Epithelial cell of prostate (primary cell): ENCODE measurements around the gene ANKRD13A.
"Not testable (repeated sequence)": the region's sequence is repeated elsewhere in the genome, so short reads cannot be mapped to it uniquely, and the experiment has no call there.

Source experiments
- DNase-seq: peaks from one replicate; pipeline ENCODE4 v3.0.0-alpha.2; 2011; ENCODE audit warnings: low read depth, low spot score
- H3K27ac ChIP-seq: fragments of 450-650 bp; 2 replicates; pipeline ENCODE4 v1.5.1; 2017; ENCODE audit warnings: mild to moderate bottlenecking

The ANKRD13A gene

DNA sequence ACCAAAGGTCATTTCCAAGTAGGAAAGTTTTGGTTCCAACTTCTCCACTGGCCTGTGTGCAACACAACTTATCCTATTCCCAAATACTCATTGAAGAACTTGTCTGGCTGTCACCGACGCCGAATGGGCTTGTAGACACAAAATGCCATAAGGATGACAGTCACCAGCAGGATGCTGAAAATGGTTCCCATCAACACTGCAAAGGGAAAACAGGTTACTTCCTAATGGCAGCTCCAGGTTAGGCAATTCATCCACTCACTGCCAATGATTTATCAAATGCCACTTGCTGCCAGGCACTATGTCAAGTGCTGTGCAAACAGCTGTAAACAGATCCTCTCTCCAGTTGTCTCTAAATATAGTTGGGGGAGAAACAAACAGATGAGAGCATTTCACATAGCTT is 43.0 kb downstream of the ANKRD13A start:
- no peak for DNase-seq
- no peak overlapping the region for H3K27ac ChIP-seq

- no peak for DNase-seq
Observed at GRCh38 chr12:110046451-110047187, 47.4 kb downstream of the ANKRD13A start.

GRCh38 chr12:110047297-110047940 is 48.2 kb downstream of the ANKRD13A start:
- DNase-seq: no peak
- H3K27ac ChIP-seq: no peak overlapping the region

More at GRCh38 chr12:110046451-110047187, 47.4 kb downstream of the ANKRD13A start:
- H3K27ac ChIP-seq: no peak overlapping the region

- peak; percentile 74 for DNase-seq
- peak within 1 kb of the TSS; percentile 29 for H3K27ac ChIP-seq
Observed at GRCh38 chr12:110048242-110049027, 49.2 kb downstream of the ANKRD13A start, which contains the start of gene C12orf76. Gene C12orf76, minus strand, starts transcription at chr12:110048522. Its CDS starts 27 bp downstream, at chr12:110048495.

GRCh38 chr12:110049034-110049433 is 49.8 kb downstream of the ANKRD13A start:
- peak overlapping the region; percentile 29 for H3K27ac ChIP-seq
- not testable (repeated sequence) for DNase-seq

DNA sequence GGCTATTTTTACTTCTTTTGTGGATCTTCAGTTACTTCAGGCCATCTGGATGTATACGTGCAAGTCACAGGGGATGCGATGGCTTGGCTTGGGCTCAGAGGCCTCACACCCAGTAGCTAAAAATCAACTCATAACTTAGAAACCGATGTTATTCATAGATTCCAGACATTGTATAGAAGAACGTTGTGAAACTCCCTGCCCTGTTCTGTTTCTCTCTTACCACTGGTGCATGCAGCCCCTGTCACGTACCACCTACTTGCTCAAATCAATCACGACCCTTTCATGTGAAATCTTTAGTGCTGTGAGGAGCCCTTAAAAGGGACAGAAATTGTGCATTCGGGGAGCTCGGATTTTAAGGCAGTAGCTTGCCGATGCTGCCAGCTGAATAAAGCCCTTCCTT is 50.4 kb downstream of the ANKRD13A start:
- not testable (repeated sequence) for H3K27ac ChIP-seq, DNase-seq

- H3K27ac ChIP-seq: no peak overlapping the region
- DNase-seq: no peak
Observed at GRCh38 chr12:110050927-110051326, 51.7 kb downstream of the ANKRD13A start.

DNA sequence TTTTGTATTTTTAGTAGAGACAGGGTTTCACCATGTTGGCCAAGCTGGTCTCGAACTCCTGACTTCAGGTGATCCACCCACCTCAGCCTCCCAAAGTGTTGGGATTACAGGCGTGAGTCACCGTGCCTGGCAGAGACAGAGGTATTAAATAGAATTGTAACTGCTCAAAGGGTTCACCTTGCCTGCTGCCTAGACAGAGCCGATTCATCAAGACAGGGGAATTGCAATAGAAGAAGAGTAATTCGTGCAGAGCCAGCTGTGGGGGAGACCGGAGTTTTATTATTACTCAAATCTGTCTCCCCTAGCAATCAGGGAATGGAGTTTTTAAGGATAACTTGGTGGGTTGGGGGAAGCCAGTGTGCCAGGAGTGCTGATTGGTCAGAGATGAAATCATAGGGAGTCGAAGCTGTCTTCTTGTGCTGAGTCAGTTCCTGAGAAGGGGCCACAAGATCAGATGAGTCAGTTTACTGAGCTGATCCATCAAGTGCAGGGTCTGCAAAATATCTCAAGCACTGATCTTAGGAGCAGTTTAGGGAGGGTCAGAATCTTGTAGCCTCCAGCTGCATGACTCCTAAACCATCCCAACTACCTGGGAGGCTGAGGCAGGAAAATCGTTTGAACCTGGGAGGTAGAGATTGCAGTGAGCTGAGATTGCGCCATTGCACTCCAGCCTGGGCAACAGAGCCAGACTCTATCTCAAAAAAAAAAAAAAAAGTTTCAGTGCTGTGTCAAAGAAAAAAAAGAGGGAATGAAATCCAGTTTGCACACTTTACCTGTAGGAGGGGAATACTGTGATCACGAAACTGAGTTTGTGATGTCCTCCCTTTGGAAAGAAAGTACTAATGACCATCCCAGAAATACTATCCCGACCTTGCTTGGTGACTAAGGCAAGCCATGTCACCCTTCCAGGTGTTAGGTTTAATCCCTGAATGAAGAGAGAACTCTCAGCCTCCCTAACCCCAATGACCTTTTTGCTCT is 56.4 kb downstream of the ANKRD13A start:
- peak; percentile 69 for DNase-seq
- peak overlapping the region; percentile 62 for H3K27ac ChIP-seq

DNA sequence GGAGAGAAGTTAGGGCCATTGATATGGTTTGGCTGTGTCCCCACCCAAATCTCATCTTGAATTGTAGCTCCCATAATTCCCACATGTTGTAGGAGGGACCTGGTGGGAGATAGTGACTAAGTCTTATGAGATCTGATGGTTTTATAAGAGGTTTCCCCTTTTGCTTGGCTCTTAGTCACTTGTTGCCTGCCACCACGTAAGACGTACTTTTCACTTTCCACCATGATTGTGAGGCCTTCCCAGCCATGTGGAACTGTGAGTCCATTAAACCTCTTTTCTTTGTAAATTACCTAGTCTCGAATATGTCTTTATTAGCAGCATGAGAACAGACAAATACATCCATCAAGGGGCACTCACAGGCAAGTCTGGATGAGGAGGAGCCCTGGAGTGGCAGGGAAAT is 57.4 kb downstream of the ANKRD13A start:
- not testable (repeated sequence) for H3K27ac ChIP-seq, DNase-seq

GRCh38 chr12:110058875-110059615 is 59.8 kb downstream of the ANKRD13A start:
- H3K27ac ChIP-seq: no peak overlapping the region
- DNase-seq: no peak

- DNase-seq: no peak
- no peak overlapping the region for H3K27ac ChIP-seq
Observed at GRCh38 chr12:110059651-110060000, 60.4 kb downstream of the ANKRD13A start.

DNA sequence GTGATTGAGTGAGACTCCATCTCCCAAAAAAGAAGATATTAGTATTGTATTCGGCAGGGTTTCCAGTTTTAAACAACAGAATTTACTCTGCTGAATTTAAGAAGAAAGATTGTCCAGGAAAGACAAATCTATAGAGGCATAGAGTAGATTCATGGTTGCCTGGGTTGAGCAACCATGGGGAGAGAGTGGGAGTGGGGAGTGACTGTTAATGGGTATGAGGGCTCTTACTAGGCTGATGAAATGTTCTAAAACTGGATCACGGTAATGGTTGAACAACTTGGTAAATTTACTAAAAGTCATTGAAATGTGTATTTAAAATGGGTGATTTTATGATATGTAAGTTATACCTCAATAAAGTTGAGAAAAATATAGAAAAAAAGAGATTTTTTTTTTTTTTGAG is 63.0 kb downstream of the ANKRD13A start:
- H3K27ac ChIP-seq: no peak overlapping the region

GRCh38 chr12:110065540-110065939 is 66.3 kb downstream of the ANKRD13A start:
- DNase-seq: no peak
- no peak overlapping the region for H3K27ac ChIP-seq

More for the DNA sequence above, 63.0 kb downstream of the ANKRD13A start:
- DNase-seq: no peak

GRCh38 chr12:110067531-110067930 is 68.3 kb downstream of the ANKRD13A start:
- H3K27ac ChIP-seq: no peak overlapping the region
- no peak for DNase-seq

- not testable (repeated sequence) for H3K27ac ChIP-seq, DNase-seq
Observed at GRCh38 chr12:110068115-110068514, 68.9 kb downstream of the ANKRD13A start.

DNA sequence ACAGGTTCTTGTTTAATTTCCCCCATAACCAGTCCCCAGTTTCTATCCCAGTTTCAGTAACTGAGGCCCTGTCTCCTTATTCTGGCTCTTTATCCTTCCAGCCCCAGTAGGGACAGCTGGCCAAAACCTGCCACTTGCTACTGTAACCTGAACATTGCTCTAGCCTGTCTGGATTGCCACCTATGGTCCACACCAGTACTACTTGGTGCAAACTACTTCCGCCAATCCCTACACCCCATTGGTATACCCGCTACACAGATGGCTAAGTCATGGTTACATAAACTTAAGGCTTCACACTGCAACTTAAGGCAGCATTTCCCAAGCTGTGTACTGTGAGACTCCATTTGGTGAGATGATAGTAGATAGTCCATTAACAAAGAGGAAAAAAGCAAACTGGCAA is 69.4 kb downstream of the ANKRD13A start:
- H3K27ac ChIP-seq: no peak overlapping the region
- no peak for DNase-seq

DNA sequence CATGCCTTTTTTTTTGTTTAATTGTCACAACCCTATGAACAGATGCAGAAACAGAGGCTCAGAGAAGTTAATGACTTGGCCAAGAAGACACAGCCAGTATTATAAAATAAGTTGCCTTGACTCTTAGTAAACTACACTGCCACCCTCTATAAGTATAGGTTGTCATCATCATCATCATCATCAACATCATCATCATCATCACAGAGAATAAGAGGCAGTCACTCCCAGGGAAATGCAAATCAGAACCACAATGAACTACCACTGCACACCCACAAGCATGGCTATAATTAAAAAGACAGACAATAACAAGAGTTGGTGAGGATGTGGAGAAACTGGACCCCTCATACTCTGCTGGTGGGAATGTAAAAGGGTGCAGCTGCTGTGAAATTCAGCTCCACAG is 72.3 kb downstream of the ANKRD13A start:
- DNase-seq: no peak
- H3K27ac ChIP-seq: no peak overlapping the region

DNA sequence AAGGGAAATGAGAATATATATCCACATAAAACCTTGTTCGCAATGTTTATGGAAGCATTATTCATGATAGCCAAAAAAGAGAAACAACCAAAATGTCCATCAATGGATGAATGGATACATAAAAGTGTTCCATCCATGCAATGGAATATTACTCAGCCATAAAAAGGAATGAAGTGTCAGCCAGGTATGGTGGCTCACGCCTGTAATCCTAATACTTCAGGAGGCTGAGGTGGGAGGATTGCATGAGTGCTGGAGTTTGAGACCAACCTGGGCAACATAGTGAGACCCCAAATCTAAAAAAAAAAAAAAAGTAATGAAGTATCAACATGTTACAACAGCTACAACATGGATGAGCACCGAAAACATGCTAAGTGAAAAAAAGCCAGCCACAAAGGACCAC is 72.7 kb downstream of the ANKRD13A start:
- no peak overlapping the region for H3K27ac ChIP-seq
- DNase-seq: no peak

DNA sequence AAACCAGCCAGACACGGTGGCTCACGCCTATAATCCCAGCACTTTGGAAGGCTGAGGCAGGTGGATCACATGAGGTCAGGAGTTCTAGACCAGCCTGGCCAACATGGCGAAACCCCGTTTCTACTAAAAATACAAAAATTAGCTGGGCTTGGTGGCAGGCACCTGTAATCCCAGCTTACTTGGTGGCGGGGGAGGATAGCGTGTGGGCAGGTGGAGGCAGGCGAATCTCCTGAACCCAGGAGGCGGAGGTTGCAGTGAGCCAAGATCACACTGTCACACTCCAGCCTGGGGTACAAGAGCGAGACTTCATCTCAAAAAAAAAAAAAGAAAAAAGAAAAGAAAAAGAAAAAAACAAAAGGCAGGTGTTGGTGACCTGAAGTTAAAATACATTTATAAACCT is 73.4 kb downstream of the ANKRD13A start:
- DNase-seq, H3K27ac ChIP-seq: not testable (repeated sequence)
